HCT116 (cell line): ENCODE measurements around the gene RNF7.
"Not testable (repeated sequence)": the region's sequence is repeated elsewhere in the genome, so short reads cannot be mapped to it uniquely, and the experiment has no call there.

ENCODE experiments used
- CEBPB ChIP-seq: IDR thresholded peaks from 2 replicates; pipeline ENCODE4 v1.6.1; 2012; ENCODE audit warnings: low read depth
- CTCF ChIP-seq, 3 experiments: fragments of 200-600 bp in 1 of 3; sonication (generic) in 1 of 3; IDR thresholded peaks in 2 of 3; conservative IDR thresholded peaks in 1 of 3; 2 replicates each; pipeline ENCODE4 v1.5.1; 2012 to 2017; ENCODE audit warnings: low read depth in 2 of 3, low read length in 2 of 3, antibody characterized with exemption in 1 of 3, borderline replicate concordance in 1 of 3, control low read depth in 1 of 3, mild to moderate bottlenecking in 1 of 3, mixed read lengths in 1 of 3, mixed run types in 1 of 3, moderate library complexity in 1 of 3; ENCODE audit not compliant: insufficient read depth in 1 of 3
- EZH2 ChIP-seq: fragments of 200-600 bp; sonication (generic); IDR thresholded peaks from 2 replicates; pipeline ENCODE4 v1.6.1; 2017; ENCODE audit warnings: antibody characterized with exemption, mixed run types
- POLR2A ChIP-seq: IDR thresholded peaks from 2 replicates; pipeline ENCODE4 v1.7.0; 2011; ENCODE audit warnings: borderline replicate concordance; ENCODE audit not compliant: insufficient read depth, insufficient read length; ENCODE audit errors: extremely low read depth
- POLR2AphosphoS5 ChIP-seq: IDR thresholded peaks from 2 replicates; pipeline ENCODE4 v1.6.1; 2011; ENCODE audit warnings: mild to moderate bottlenecking, low read depth, low read length, moderate library complexity

GRCh38 chr3:141788750-141789149, 50.7 kb downstream of the RNF7 start:
- TF ChIP-seq CTCF (IDR thresholded peaks at IDR 0.05 in 2 of 3, conservative IDR thresholded peaks at IDR 0.05 in 1 of 3; ENCODE audit: borderline replicate concordance in 1 of 3, insufficient read depth in 1 of 3, low read depth in 2 of 3, low read length in 2 of 3); POLR2A; EZH2; CEBPB; POLR2AphosphoS5: not testable (repeated sequence)
